ENCODE results near the gene COPS3.

Gene COPS3

GRCh38 chr17:17280613-17281549 lies at the start of gene COPS3:
Gene COPS3, minus strand, starts transcription at chr17:17281246. Its CDS starts 60 bp downstream, at chr17:17281186.
- peak; percentile 94 to 97 (median 97) for DNase-seq (ENCODE audit: low read depth in 2 of 3, low spot score in 1 of 3)

- DNase-seq (ENCODE audit: low read depth in 2 of 3, low spot score in 1 of 3), result no peak
Measured at GRCh38 chr17:17328251-17328650, 47.2 kb upstream of the COPS3 start.

- no peak for DNase-seq (ENCODE audit: low read depth in 2 of 3, low spot score in 1 of 3)
Measured at GRCh38 chr17:17326275-17326875, 45.3 kb upstream of the COPS3 start.

- DNase-seq (ENCODE audit: low read depth in 2 of 3, low spot score in 1 of 3), result no peak
Measured at GRCh38 chr17:17325816-17326215, 44.8 kb upstream of the COPS3 start.

- DNase-seq (ENCODE audit: low read depth in 2 of 3, low spot score in 1 of 3), result no peak
Measured at GRCh38 chr17:17325228-17325627, 44.2 kb upstream of the COPS3 start.

- DNase-seq (ENCODE audit: low read depth in 2 of 3, low spot score in 1 of 3), result no peak
Measured at GRCh38 chr17:17324616-17325015, 43.6 kb upstream of the COPS3 start.

GRCh38 chr17:17322516-17323510 lies 41.8 kb upstream of the COPS3 start:
- DNase-seq (ENCODE audit: low read depth in 2 of 3, low spot score in 1 of 3), result no peak

- DNase-seq (ENCODE audit: low read depth in 2 of 3, low spot score in 1 of 3), result no peak
Measured at GRCh38 chr17:17321356-17322025, 40.4 kb upstream of the COPS3 start.

- DNase-seq (ENCODE audit: low read depth in 2 of 3, low spot score in 1 of 3), result no peak
Measured at GRCh38 chr17:17320911-17321220, 39.8 kb upstream of the COPS3 start.

GRCh38 chr17:17320188-17320910 lies 39.3 kb upstream of the COPS3 start:
- DNase-seq (ENCODE audit: low read depth in 2 of 3, low spot score in 1 of 3), result no peak

GRCh38 chr17:17315142-17315821 lies 34.2 kb upstream of the COPS3 start:
- no peak for DNase-seq (ENCODE audit: low read depth in 2 of 3, low spot score in 1 of 3)

GRCh38 chr17:17314501-17315071 lies 33.5 kb upstream of the COPS3 start:
- no peak for DNase-seq (ENCODE audit: low read depth in 2 of 3, low spot score in 1 of 3)

- peak; percentile 46 to 52 (median 46) for DNase-seq (ENCODE audit: low read depth in 2 of 3, low spot score in 1 of 3)
Measured at GRCh38 chr17:17313350-17313991, 32.4 kb upstream of the COPS3 start.

GRCh38 chr17:17309356-17309755 lies 28.3 kb upstream of the COPS3 start:
- DNase-seq (ENCODE audit: low read depth in 2 of 3, low spot score in 1 of 3), result no peak

- peak in 1 of 3 donors; percentile 32 for DNase-seq (ENCODE audit: low read depth in 2 of 3, low spot score in 1 of 3)
Measured at GRCh38 chr17:17305281-17305801, 24.3 kb upstream of the COPS3 start.

GRCh38 chr17:17304521-17304985 lies 23.5 kb upstream of the COPS3 start:
- no peak for DNase-seq (ENCODE audit: low read depth in 2 of 3, low spot score in 1 of 3)

- no peak for DNase-seq (ENCODE audit: low read depth in 2 of 3, low spot score in 1 of 3)
Measured at GRCh38 chr17:17303847-17304490, 22.9 kb upstream of the COPS3 start.

All from stimulated activated CD4-positive, alpha-beta T cell treated with anti-CD3 and anti-CD28 coated beads, Interleukin-12 subunit alpha, Interleukin-12 subunit beta, amount 100 ng/mL, for 48 hours (primary cell).